ENCODE results near the gene CXCL8.

GRCh38 chr4:73776321-73776729 is 36.0 kb downstream of the CXCL8 start:
- peak in 1 of 2 donors; percentile 66 for TF ChIP-seq POLR2AphosphoS5 (IDR thresholded peaks at IDR 0.05; ENCODE audit: insufficient read depth in 1 of 2, low read depth in 1 of 2)
- TF ChIP-seq, protein P1, sequence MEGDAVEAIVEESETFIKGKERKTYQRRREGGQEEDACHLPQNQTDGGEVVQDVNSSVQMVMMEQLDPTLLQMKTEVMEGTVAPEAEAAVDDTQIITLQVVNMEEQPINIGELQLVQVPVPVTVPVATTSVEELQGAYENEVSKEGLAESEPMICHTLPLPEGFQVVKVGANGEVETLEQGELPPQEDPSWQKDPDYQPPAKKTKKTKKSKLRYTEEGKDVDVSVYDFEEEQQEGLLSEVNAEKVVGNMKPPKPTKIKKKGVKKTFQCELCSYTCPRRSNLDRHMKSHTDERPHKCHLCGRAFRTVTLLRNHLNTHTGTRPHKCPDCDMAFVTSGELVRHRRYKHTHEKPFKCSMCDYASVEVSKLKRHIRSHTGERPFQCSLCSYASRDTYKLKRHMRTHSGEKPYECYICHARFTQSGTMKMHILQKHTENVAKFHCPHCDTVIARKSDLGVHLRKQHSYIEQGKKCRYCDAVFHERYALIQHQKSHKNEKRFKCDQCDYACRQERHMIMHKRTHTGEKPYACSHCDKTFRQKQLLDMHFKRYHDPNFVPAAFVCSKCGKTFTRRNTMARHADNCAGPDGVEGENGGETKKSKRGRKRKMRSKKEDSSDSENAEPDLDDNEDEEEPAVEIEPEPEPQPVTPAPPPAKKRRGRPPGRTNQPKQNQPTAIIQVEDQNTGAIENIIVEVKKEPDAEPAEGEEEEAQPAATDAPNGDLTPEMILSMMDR (IDR thresholded peaks at IDR 0.05), result no peak
